Iris pigment epithelial cell (primary cell): Measurements from ENCODE around the gene FAM9B.
"Not testable (repeated sequence)": the region's sequence is repeated elsewhere in the genome, so short reads cannot be mapped to it uniquely, and the experiment has no call there.

ENCODE experiments used
- DNase-seq: peaks from one replicate; pipeline ENCODE4 v3.0.0-alpha.2; 2011; ENCODE audit warnings: low read depth

FAM9B gene

GRCh38 chrX:9033989-9034388 is at the start of gene FAM9B:
TSS of gene FAM9B (minus strand) at chrX:9034127. CDS start at chrX:9032986, 1,141 bp downstream.
- DNase-seq, result no peak

- DNase-seq, result no peak
Measured at GRCh38 chrX:9081271-9081670, 47.3 kb upstream of the FAM9B start.

- DNase-seq, result no peak
Measured at GRCh38 chrX:9074326-9074725, 40.4 kb upstream of the FAM9B start.

- no peak for DNase-seq
Measured at GRCh38 chrX:9072281-9072680, 38.4 kb upstream of the FAM9B start.

- DNase-seq, result peak; percentile 16
Measured at GRCh38 chrX:9071031-9071650, 37.2 kb upstream of the FAM9B start.

- DNase-seq, result no peak
Measured at GRCh38 chrX:9069573-9069972, 35.6 kb upstream of the FAM9B start.

GRCh38 chrX:9064694-9065093 is 30.8 kb upstream of the FAM9B start:
- DNase-seq, result no peak

- DNase-seq, result no peak
Measured at GRCh38 chrX:9062641-9063040, 28.7 kb upstream of the FAM9B start.

GRCh38 chrX:9055354-9055753 is 21.4 kb upstream of the FAM9B start:
- DNase-seq, result no peak

GRCh38 chrX:9052081-9052480 is 18.2 kb upstream of the FAM9B start:
- no peak for DNase-seq

- no peak for DNase-seq
Measured at GRCh38 chrX:9050331-9050730, 16.4 kb upstream of the FAM9B start.

- no peak for DNase-seq
Measured at GRCh38 chrX:9048801-9049200, 14.9 kb upstream of the FAM9B start.

GRCh38 chrX:9038244-9038643 is 4.3 kb upstream of the FAM9B start:
- no peak for DNase-seq

- DNase-seq, result no peak
Measured at GRCh38 chrX:9037296-9037695, 3.4 kb upstream of the FAM9B start.

GRCh38 chrX:9033586-9033985 is 341 bp downstream of the FAM9B start:
- no peak for DNase-seq

- no peak for DNase-seq
Measured at GRCh38 chrX:9033179-9033578, 748 bp downstream of the FAM9B start.

- no peak for DNase-seq
Measured at GRCh38 chrX:9023293-9023692, 10.6 kb downstream of the FAM9B start.

- DNase-seq, result no peak
Measured at GRCh38 chrX:9019151-9019550, 14.8 kb downstream of the FAM9B start.

- DNase-seq, result not testable (repeated sequence)
Measured at GRCh38 chrX:9018332-9018731, 15.6 kb downstream of the FAM9B start.

GRCh38 chrX:9003041-9003440 is 30.9 kb downstream of the FAM9B start:
- no peak for DNase-seq

- DNase-seq, result peak; percentile 23
Measured at GRCh38 chrX:8988446-8988845, 45.5 kb downstream of the FAM9B start.

GRCh38 chrX:8987672-8988250 is 46.2 kb downstream of the FAM9B start:
- no peak for DNase-seq

GRCh38 chrX:8984231-8984630 is 49.7 kb downstream of the FAM9B start:
- no peak for DNase-seq

GRCh38 chrX:8981723-8982122 is 52.2 kb downstream of the FAM9B start:
- DNase-seq, result no peak
